ENCODE results near the gene ANTKMT.

Gene ANTKMT

GRCh38 chr16:766008-766819 lies 45.3 kb downstream of the ANTKMT start:
- DNase-seq, result no peak

- DNase-seq, result no peak
Measured at GRCh38 chr16:766820-767640, 46.1 kb downstream of the ANTKMT start.

- DNase-seq, result no peak
Measured at GRCh38 chr16:767743-768235, 46.8 kb downstream of the ANTKMT start.

- DNase-seq, result no peak
Measured at GRCh38 chr16:768428-768827, 47.5 kb downstream of the ANTKMT start.

GRCh38 chr16:769184-769784 lies 48.3 kb downstream of the ANTKMT start:
- DNase-seq, result no peak

- DNase-seq, result no peak
Measured at GRCh38 chr16:769934-770333, 49.0 kb downstream of the ANTKMT start.

GRCh38 chr16:770411-770810 lies 49.5 kb downstream of the ANTKMT start:
- DNase-seq, result no peak
